K562 (cell line): ENCODE results near the gene TMC6. TPM values are rescaled to one million over a fixed set of nuclear protein-coding genes. Genes with fewer than 3 reads are reported as not detected.

Source experiments
- ARID1B ChIP-seq: fragments of 450-650 bp; IDR thresholded peaks from 2 replicates; pipeline ENCODE4 v1.6.1; 2016; ENCODE audit warnings: antibody characterized with exemption, mild to moderate bottlenecking, inconsistent platforms
- ARID3A ChIP-seq: IDR thresholded peaks from 2 replicates; pipeline ENCODE4 v1.6.1; 2012; ENCODE audit warnings: low read depth, low read length, improper control_type of control experiment, borderline replicate concordance
- CTCF ChIP-seq, 3 experiments: IDR thresholded peaks in 2 of 3; conservative IDR thresholded peaks in 1 of 3; 2 replicates each; pipeline ENCODE4 v1.5.1; 2011 to 2012; ENCODE audit warnings: low read length in 3 of 3, mild to moderate bottlenecking in 3 of 3, control low read depth in 2 of 3, improper control_type of control experiment in 1 of 3, inconsistent platforms in 1 of 3, low read depth in 1 of 3, mixed read lengths in 1 of 3, moderate library complexity in 1 of 3; ENCODE audit not compliant: insufficient read depth in 2 of 3
- EP400 ChIP-seq: fragments of 450-650 bp; IDR thresholded peaks from 2 replicates; pipeline ENCODE4 v1.6.1; 2017; ENCODE audit warnings: antibody characterized with exemption, mild to moderate bottlenecking, moderate library complexity
- ESRRA ChIP-seq: fragments of 450-650 bp; IDR thresholded peaks from 2 replicates; pipeline ENCODE4 v1.6.1; 2014; ENCODE audit warnings: low read depth, mild to moderate bottlenecking, moderate library complexity, borderline replicate concordance
- ETV5 ChIP-seq: sonication (generic); formaldehyde crosslinking; IDR thresholded peaks from 2 replicates; pipeline ENCODE4 v1.4.0; 2020; ENCODE audit warnings: low read depth, mild to moderate bottlenecking, missing genetic modification reagents
- GABPB2 ChIP-seq: fragments of 250-450 bp; sonication (Bioruptor Pico); conservative IDR thresholded peaks from 2 replicates; pipeline ENCODE4 v1.5.1; 2021; ENCODE audit warnings: mild to moderate bottlenecking
- HMBOX1 ChIP-seq: sonication (generic); IDR thresholded peaks from 2 replicates; pipeline ENCODE4 v1.6.1; 2016
- KLF16 ChIP-seq: IDR thresholded peaks from 2 replicates; pipeline ENCODE4 v1.6.1; 2016; ENCODE audit warnings: antibody characterized with exemption
- PKNOX1 ChIP-seq: fragments of 450-650 bp; IDR thresholded peaks from 2 replicates; pipeline ENCODE4 v1.6.1; 2016
- TFAP4 ChIP-seq: sonication (generic); formaldehyde crosslinking; IDR thresholded peaks from 2 replicates; pipeline ENCODE4 v1.8.0; 2022; ENCODE audit warnings: missing genetic modification reagents, mild to moderate bottlenecking, moderate library complexity, borderline replicate concordance
- polyA plus RNA-seq, 8 experiments: library from polyadenylated mRNA; depleted of rRNA in 4 of 8; stranded (reverse) in 5 of 8; unstranded in 3 of 8; fragments of >200 nt; fragmentation: Nextera tagmentation in 2 of 8; fragmentation: Illumina TruSeq in 1 of 8; extraction: Ambion mirVana in 2 of 8; extraction: Trizol in 1 of 8; gene quantifications; 2 replicates each; pipeline versions ENCODE4 v1.2.1 to v1.2.3, GENCODE V29; 2011 to 2014; ENCODE audit warnings: inconsistent platforms in 1 of 8, missing spikeins in 1 of 8
- total RNA-seq, 7 experiments: library from RNA; depleted of rRNA in 6 of 7; stranded (reverse); fragments of >200 nt in 6 of 7; fragmentation: Illumina TruSeq in 2 of 7; extraction: Trizol in 2 of 7; gene quantifications; 2 replicates each; pipeline versions ENCODE4 v1.2.1 to v1.2.3, GENCODE V29; 2011 to 2021; ENCODE audit warnings: low replicate concordance in 1 of 7

TMC6 gene
- total and polyA plus RNA-seq, 9 of the 15 experiments (the other 6 are each of a cell fraction or from before 2014, with no cell fraction given): 4.1 to 351 (median 66.9) TPM

- peak; percentile 76 to 95 (median 77) for TF ChIP-seq CTCF (IDR thresholded peaks at IDR 0.05 in 2 of 3, conservative IDR thresholded peaks at IDR 0.05 in 1 of 3; ENCODE audit: insufficient read depth in 2 of 3, low read depth in 1 of 3, low read length in 3 of 3)
- TF ChIP-seq ESRRA: peak; percentile 25
- TF ChIP-seq PKNOX1: no peak; the same call in 1 of the 2 replicates
- TF ChIP-seq HMBOX1: 0 out of 2 replicates have a peak, but pooled peaks have one; percentile 14
- TF ChIP-seq ARID3A: no peak
- no peak for TF ChIP-seq GABPB2 (CRISPR knock-in tag)
- TF ChIP-seq TFAP4 (CRISPR knock-in tag): peak; percentile 80
- TF ChIP-seq ARID1B: peak; percentile 61; the same call in 1 of the 2 replicates
- TF ChIP-seq KLF16: peak; percentile 23; the same call in 1 of the 2 replicates
- TF ChIP-seq ETV5 (CRISPR knock-in tag): peak; percentile 38; the same call in 1 of the 2 replicates
- TF ChIP-seq EP400: peak; percentile 91
Observed at GRCh38 chr17:78137392-78138203, 9.0 kb upstream of the TMC6 start (continued).
